NCI-H2107 (cell line): ENCODE measurements around the gene RBMS3.
"Not testable (repeated sequence)": the region's sequence is repeated elsewhere in the genome, so short reads cannot be mapped to it uniquely, and the experiment has no call there.

ENCODE experiments used
- DNase-seq: peaks from one replicate; lab custom pipeline; 2025; lab: John Stamatoyannopoulos, UW

Gene RBMS3

DNA sequence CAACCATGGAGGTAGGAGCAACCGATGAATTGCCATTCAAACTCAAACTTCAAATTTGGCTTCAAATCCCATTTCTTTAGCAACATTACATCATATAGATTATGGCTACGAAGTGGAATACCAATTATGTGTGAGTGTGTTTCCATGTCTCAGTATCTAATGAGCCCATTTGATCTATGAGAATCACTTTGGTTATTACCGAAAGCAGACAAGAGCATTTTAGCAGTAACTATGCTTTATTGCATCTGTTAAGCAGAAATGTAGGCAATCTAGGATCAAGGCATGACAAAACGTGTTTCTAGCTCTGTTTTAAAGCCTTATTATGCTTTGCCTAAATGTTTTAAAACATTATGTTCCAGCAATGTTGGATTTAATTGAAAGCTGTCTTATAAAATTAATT lies 743.6 kb downstream of the RBMS3 start:
- no peak for DNase-seq

DNA sequence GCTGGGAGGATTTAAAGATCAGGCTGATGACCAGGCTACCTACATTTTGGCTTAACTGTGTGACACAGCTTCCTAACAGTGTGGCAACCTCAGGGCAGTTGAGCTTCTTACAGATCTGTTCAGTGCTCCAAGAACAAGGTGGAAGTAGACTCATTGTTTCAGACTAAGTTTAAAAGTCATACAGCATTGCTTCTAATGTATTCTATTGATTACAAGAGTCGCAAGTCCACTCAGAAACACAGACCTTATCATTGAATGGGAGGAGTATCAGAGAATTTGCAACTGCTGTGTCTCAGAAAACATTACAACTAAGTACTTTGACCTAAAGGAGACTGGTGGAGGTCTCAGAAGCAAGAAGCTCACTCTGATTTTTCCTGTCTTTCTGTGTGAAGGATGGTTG lies 746.0 kb downstream of the RBMS3 start:
- DNase-seq, result no peak

DNA sequence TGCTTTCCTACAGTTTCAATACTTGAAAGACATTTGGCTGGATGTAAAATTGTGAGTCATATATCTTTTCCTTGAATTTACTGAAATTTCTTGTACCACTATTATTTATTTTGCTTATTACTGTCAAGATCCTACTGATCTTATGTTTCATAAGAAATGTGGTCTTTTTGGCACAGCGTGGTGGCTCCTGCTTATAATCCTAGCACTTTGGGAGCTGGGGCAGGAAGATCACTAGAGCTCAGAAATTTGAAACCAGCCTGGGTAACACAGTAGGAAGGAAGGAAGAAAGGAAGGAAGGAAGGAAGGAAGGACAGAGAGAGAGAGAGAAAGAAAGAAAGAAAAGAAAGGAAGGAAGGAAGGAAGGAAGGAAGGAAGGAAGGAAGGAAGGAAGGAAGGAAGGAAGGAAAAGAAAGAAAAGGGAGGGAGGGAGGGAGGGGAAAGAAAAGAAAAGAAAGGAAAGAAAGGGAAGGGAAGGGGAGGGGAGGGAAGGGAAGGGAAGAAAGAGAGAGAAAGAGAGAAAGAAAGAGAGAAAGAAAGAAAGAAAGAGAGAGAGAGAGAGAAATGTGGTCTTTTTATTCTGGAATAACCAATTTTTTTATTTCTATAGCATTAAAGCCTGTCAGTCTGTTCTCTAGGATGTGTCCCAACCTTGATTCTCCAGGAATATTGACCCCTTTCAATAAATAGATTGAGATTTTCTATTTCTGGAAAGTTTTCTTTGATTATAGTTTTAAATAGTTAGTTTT lies 753.5 kb downstream of the RBMS3 start:
- DNase-seq, result no peak

GRCh38 chr3:30035935-30036567 lies 755.2 kb downstream of the RBMS3 start:
- DNase-seq, result no peak

DNA sequence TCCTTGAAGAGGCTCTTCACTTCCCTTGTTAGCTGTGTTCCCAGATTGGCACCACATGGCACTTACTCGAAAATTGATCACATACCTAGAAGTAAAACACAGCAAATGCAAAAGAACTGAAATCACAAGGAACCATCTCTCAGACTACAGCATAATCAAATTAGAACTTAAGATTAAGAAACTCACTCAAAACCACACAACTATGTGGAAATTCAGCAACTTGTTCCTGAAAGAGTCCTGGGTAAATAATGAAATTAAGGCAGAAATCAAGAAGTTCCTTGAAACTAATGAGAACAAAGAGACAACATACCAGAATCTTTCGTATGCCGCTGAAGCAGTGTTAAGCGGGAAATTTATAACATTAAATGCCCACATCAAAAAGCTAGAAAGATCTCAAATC lies 759.3 kb downstream of the RBMS3 start:
- no peak for DNase-seq

- not testable (repeated sequence) for DNase-seq
These were observed 760.6 kb downstream of the RBMS3 start for GRCh38 chr3:30041481-30041880.

- DNase-seq, result no peak
These were observed 761.5 kb downstream of the RBMS3 start for GRCh38 chr3:30042274-30042859.

GRCh38 chr3:30042916-30043555 lies 762.2 kb downstream of the RBMS3 start:
- no peak for DNase-seq

- no peak for DNase-seq
These were observed 763.6 kb downstream of the RBMS3 start for GRCh38 chr3:30044515-30044914.

- DNase-seq, result no peak
These were observed 767.6 kb downstream of the RBMS3 start for GRCh38 chr3:30048431-30048830.

DNA sequence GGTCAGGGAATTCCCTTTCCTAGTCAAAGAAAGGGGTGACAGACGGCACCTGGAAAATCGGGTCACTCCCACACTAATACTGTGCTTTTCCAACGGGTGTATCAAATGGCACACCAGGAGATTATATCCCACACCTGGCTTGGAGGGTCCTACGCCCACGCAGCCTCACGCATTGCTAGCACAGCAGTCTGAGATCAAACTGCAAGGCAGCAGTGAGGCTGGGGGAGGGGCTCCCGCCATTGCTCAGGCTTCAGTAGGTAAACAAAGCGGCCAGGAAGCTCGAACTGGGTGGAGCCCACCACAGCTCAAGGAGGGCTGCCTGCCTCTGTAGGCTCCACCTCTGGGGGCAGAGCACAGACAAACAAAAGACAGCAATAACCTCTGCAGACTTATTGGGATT lies 769.2 kb downstream of the RBMS3 start:
- DNase-seq, result not testable (repeated sequence)

DNA sequence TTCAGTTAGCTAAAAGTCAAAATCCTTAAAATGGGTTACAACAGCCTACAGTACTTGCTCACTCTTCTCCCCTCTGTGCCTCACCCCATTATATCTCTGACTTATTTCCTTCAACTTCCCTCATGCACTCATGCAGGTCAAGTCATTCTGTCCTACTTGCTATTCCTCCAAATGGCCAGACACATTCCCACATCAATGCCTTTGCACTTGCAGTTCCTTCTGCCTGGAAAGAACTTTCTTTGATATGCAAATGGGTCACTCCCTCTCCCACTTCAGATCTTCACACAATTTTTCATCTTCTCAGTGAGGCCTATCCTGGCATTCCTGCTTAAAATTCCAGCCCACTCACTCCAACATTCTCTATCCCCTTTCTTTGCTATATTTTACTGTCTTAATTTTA lies 778.4 kb downstream of the RBMS3 start:
- DNase-seq, result no peak
